ENCODE results near the gene SAV1.

GRCh38 chr14:50649691-50650090, 18.4 kb downstream of the SAV1 start:
- no peak for TF ChIP-seq POLR2AphosphoS5 (IDR thresholded peaks at IDR 0.05; ENCODE audit: low read depth, low read length)
- TF ChIP-seq ZNF674 (CRISPR knock-in tag; IDR thresholded peaks at IDR 0.05; ENCODE audit: low read depth): no peak
- no peak for TF ChIP-seq RAD21 (CRISPR knock-in tag; IDR thresholded peaks at IDR 0.05)
- no peak for TF ChIP-seq CAMTA2 (CRISPR knock-in tag; IDR thresholded peaks at IDR 0.05; ENCODE audit: borderline replicate concordance)
- TF ChIP-seq MAFK (conservative IDR thresholded peaks at IDR 0.05 in 1 of 2, IDR thresholded peaks at IDR 0.05 in 1 of 2; ENCODE audit: low read length in 2 of 2): no peak
- TF ChIP-seq E2F1 (CRISPR knock-in tag; IDR thresholded peaks at IDR 0.05): no peak
- TF ChIP-seq EP300 (IDR thresholded peaks at IDR 0.05; ENCODE audit: low read depth in 2 of 2, low read length in 2 of 2): no peak
- no peak for TF ChIP-seq EP300 (CRISPR knock-in tag; IDR thresholded peaks at IDR 0.05; ENCODE audit: borderline replicate concordance)
